Epithelial cell of esophagus (primary cell): ENCODE measurements around the gene CAMK1G.

Experiments
- DNase-seq: peaks from one replicate; pipeline ENCODE4 v3.0.0; 2010; ENCODE audit warnings: low read depth
- H3K4me3 ChIP-seq: 2 replicates; pipeline ENCODE4 v1.5.1; 2011; ENCODE audit warnings: mild to moderate bottlenecking, low read length, control low read depth
- TF ChIP-seq, protein P1 (sequence below): IDR thresholded peaks from 2 replicates; pipeline ENCODE4 v1.5.1; 2011; ENCODE audit warnings: low read depth, mild to moderate bottlenecking, low read length, control low read depth, inconsistent platforms; ENCODE audit not compliant: insufficient read depth; ENCODE audit errors: missing control alignments

Gene CAMK1G

DNA sequence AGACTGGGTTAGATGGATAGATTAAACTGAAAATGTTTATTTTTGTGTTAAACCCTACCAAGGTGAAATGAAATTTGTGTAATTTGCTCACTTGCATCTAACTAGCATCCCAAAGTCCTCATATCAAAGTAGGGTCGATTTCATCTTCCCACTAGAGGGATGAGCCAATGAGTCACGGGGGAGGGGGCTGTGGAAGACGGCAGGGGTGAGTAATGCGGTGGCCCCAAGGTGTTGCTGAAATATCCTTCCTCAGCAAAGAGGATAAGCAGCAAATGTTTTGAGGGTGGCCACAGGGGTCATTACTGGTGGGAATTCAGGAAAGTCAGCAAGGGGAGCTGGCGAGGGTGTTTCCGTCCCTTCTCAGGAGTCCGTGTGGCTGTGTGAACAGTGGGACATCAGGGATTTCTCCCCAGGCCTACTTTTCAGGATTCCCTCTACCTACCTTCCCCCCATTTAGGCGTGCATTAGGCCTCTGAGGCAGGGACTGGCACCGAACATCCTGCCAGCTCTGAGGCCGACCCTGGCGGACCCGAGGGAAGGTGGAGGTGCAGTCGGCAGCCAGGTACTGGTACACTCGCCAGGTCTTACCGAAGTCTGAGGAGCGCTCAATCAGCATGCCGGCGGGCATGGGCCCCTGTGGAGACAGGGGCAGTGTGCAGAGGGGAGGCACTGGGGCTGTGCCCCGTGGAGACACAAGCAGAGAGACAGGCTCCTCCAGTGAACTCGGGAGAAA, 50.7 kb downstream of the CAMK1G start:
- peak; percentile 60 for DNase-seq
- H3K4me3 ChIP-seq = no peak overlapping the region
- TF ChIP-seq, protein P1, sequence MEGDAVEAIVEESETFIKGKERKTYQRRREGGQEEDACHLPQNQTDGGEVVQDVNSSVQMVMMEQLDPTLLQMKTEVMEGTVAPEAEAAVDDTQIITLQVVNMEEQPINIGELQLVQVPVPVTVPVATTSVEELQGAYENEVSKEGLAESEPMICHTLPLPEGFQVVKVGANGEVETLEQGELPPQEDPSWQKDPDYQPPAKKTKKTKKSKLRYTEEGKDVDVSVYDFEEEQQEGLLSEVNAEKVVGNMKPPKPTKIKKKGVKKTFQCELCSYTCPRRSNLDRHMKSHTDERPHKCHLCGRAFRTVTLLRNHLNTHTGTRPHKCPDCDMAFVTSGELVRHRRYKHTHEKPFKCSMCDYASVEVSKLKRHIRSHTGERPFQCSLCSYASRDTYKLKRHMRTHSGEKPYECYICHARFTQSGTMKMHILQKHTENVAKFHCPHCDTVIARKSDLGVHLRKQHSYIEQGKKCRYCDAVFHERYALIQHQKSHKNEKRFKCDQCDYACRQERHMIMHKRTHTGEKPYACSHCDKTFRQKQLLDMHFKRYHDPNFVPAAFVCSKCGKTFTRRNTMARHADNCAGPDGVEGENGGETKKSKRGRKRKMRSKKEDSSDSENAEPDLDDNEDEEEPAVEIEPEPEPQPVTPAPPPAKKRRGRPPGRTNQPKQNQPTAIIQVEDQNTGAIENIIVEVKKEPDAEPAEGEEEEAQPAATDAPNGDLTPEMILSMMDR = no peak

DNA sequence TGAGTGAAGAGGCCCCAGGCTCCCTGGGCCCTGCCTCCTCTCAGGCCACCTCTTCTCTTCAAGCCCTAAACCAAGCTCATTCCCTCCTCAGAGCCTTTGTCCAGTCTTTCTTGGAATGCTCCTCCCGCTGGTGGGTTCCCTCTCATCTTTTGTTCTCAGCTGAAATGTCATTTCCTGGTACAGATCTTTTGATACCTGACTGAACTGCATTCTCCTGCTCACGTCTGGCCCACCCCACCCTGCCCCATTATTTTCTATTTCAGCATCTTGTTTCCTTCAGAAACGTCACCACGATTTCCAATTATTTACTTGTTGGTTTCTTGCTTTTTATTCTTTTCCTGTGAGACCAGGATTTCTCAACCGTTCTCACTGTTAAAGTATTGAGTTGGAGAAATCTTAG, 52.3 kb downstream of the CAMK1G start:
- TF ChIP-seq, protein P1 = no peak
- H3K4me3 ChIP-seq = no peak overlapping the region
- DNase-seq = no peak

DNA sequence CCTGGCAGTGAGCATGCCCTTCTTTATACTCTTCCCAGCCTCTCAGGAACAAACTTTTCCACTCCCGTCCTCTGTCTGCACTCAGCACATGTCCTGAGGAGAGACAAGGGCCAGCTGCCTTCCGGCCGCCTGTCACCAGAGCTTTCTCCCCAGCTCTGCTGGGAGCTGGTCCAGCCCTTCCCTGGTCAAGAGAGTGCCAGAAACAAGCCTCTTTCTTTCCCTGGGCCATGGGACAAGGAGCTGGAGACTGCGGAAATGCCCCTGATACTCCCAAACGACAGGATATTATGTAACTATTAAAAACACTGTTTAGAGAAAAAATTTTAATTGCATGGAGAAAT, 58.3 kb downstream of the CAMK1G start:
- TF ChIP-seq, protein P1 = no peak
- DNase-seq = no peak
- H3K4me3 ChIP-seq = no peak overlapping the region

DNA sequence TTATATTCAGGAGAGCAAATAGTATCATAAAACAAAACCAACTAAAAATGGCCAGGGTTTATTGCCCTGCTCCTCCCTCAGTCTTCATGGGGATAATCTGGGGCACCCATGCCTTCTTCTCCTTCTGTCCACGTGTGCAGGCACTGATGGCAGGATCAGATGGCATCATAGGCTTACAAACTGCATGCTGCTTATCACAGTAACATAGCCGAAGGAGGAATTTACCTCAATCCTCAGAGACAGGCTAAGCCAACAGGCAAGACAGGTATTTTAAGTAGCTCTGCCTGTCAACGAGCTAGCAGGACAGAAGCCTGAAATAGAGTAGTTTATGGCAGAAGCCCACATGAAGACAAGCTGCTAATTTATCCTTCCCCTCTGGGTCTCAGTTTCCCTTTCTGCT, 59.3 kb downstream of the CAMK1G start:
- TF ChIP-seq, protein P1 = no peak
- H3K4me3 ChIP-seq = no peak overlapping the region
- peak; percentile 51 for DNase-seq

DNA sequence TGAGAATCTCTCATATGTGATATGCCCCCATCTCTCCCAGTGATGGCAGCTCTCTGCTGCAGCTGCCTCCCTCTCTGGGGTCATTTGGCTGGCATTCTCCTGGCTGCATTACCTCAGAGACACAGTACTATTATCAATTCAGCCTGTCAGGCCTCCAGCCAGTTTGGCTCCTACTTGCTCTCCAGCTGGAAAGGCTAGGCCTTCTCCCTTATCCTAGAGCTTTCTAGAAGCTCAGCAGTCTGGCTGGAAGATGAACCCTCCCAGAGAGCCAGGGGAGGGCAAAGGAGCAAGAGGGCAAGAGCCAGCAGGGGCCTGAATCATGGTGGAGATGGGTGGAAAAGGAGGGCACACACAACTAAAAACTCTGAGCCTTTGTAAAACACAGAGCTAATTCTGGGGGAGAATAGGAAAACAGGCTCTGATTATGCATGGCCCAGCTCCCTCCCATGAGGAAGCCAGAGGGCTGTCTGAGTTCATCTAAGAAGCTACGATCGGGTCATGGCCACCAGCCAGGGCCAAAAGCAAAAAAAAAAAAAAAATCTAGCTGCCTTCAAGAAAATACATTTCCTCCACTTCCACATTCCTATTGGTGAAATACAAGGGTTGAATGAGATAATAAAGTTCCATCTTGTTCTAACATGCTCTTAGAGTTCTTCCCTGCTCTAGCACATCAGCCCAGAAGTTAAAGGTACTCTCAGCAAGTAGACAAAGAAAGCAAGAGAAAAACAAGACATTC, 59.9 kb downstream of the CAMK1G start:
- no peak overlapping the region for H3K4me3 ChIP-seq
- TF ChIP-seq, protein P1 = no peak
- DNase-seq = peak; percentile 59

DNA sequence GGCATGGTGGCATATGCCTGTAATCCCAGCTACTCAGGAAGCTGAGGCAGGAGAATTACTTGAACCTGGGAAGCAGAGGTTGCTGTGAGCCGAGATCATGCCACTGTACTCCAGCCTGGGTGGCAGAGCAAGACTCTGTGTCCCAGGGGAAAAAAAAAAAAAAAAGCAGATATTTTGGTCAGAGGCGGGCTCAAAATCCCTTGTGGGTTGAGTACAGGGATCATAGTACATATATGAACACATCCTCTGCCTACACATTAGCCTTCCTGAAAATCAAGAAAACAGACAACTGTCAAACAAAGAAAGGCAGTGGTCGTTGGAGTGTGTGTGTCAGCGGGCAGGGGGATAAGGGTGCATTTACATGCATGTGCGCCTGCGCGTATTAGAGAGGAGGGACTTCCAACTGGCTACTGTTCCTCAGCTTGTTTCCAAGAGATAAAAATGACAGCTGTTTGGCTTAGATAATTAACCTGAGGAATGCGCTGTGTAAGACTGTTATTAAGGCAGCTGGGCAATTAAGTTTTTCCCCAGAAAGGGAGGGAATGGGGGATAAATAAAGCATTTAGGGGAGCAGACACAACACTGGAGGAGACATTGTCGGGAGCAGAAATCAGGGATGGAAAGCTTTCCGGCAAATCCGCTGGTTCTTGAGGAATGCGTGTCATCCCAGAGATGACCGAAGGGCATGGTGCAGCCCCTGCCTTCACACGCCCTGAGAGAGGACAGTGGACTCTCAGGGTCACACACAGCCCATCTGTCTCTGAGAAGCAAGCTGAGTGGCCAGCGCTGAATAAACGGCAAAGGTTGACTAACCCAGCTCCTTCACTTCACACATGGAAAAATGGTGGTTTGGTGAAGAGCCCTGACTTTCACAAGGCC, 62.3 kb downstream of the CAMK1G start:
- no peak for DNase-seq
- TF ChIP-seq, protein P1 = no peak
- no peak overlapping the region for H3K4me3 ChIP-seq
